Neural cell (in vitro differentiated cells): ENCODE data around the gene CPM. TPM values are rescaled to one million over a fixed set of nuclear protein-coding genes. Genes with fewer than 3 reads are reported as not detected.

ENCODE experiments used
- H2AFZ ChIP-seq: fragments of 200-600, 300-800 bp; sonication (generic), shearing (Covaris generic); 2 replicates; pipeline ENCODE4 v1.6.0; 2014; ENCODE audit warnings: low read depth, mild to moderate bottlenecking, antibody characterized with exemption, low read length, moderate library complexity
- H3F3A ChIP-seq: fragments of 200-600 bp; shearing (Covaris generic); 2 replicates; pipeline ENCODE4 v1.6.1; 2016; ENCODE audit warnings: mild to moderate bottlenecking, moderate library complexity, mixed read lengths, antibody characterized with exemption, low read length; ENCODE audit not compliant: insufficient read depth, poor library complexity, severe bottlenecking
- H3K27ac ChIP-seq: fragments of 200-600, 300-800 bp; sonication (generic), shearing (Covaris generic); 2 replicates; pipeline ENCODE4 v1.5.1; 2014; ENCODE audit warnings: mild to moderate bottlenecking, low read length, moderate library complexity
- H3K27me3 ChIP-seq: fragments of 300-800, 200-600 bp; sonication (generic), shearing (Covaris generic); 2 replicates; pipeline ENCODE4 v1.6.0; 2014; ENCODE audit warnings: mild to moderate bottlenecking, low read depth, low read length, moderate library complexity; ENCODE audit not compliant: insufficient read depth
- H3K36me3 ChIP-seq: fragments of 300-800, 200-600 bp; sonication (generic), shearing (Covaris generic); 2 replicates; pipeline ENCODE4 v1.5.1; 2014; ENCODE audit warnings: mild to moderate bottlenecking, antibody characterized with exemption, low read length, moderate library complexity; ENCODE audit not compliant: insufficient read depth
- H3K4me2 ChIP-seq: fragments of 300-800, 200-600 bp; sonication (generic), shearing (Covaris generic); 2 replicates; pipeline ENCODE4 v1.6.0; 2014; ENCODE audit warnings: mild to moderate bottlenecking, low read length
- H3K4me3 ChIP-seq: fragments of 300-800, 200-600 bp; sonication (generic), shearing (Covaris generic); 2 replicates; pipeline ENCODE4 v1.5.1; 2014; ENCODE audit warnings: mild to moderate bottlenecking, low read length, moderate library complexity
- H3K79me2 ChIP-seq: fragments of 200-600 bp; shearing (Covaris generic); replicated peaks from 2 replicates; pipeline ENCODE4 v1.6.0; 2014; ENCODE audit warnings: mild to moderate bottlenecking, low read length, moderate library complexity; ENCODE audit not compliant: insufficient read depth
- H3K9ac ChIP-seq: fragments of 300-800, 200-600 bp; sonication (generic), shearing (Covaris generic); 2 replicates; pipeline ENCODE4 v1.6.1; 2016; ENCODE audit warnings: mild to moderate bottlenecking, low read length, mixed read lengths
- H3K9me2 ChIP-seq: fragments of 200-600 bp; shearing (Covaris generic); 2 replicates; pipeline ENCODE4 v1.6.1; 2016; ENCODE audit warnings: mild to moderate bottlenecking, low read length, mixed read lengths; ENCODE audit not compliant: insufficient read depth
- H3K9me3 ChIP-seq: fragments of 200-600, 300-800 bp; sonication (generic), shearing (Covaris generic); 2 replicates; pipeline ENCODE4 v1.6.1; 2016; ENCODE audit warnings: mild to moderate bottlenecking, mixed run types, low read length, moderate library complexity, mixed read lengths
- H4K20me1 ChIP-seq: fragments of 200-600 bp; shearing (Covaris generic); 2 replicates; pipeline ENCODE4 v1.6.1; 2016; ENCODE audit warnings: mild to moderate bottlenecking, mixed run types; ENCODE audit not compliant: insufficient read depth
- CTCF ChIP-seq: fragments of 450-650 bp; IDR thresholded peaks from 2 replicates; pipeline ENCODE4 v1.5.1; 2014; ENCODE audit warnings: antibody characterized with exemption, mild to moderate bottlenecking, moderate library complexity; ENCODE audit not compliant: poor library complexity, severe bottlenecking
- EP300 ChIP-seq: fragments of 450-650 bp; conservative IDR thresholded peaks from 2 replicates; pipeline ENCODE4 v1.6.1; 2014; ENCODE audit warnings: antibody characterized with exemption, mild to moderate bottlenecking, moderate library complexity; ENCODE audit not compliant: poor library complexity, severe bottlenecking
- EZH2 ChIP-seq: fragments of 200-600, 300-800 bp; shearing (Covaris generic), sonication (generic); IDR thresholded peaks from 2 replicates; pipeline ENCODE4 v1.6.1; 2014; ENCODE audit warnings: antibody characterized with exemption, low read length, borderline replicate concordance, mild to moderate bottlenecking; ENCODE audit not compliant: insufficient read depth, poor library complexity, severe bottlenecking
- MXI1 ChIP-seq: fragments of 450-650 bp; conservative IDR thresholded peaks from 2 replicates; pipeline ENCODE4 v1.6.1; 2014; ENCODE audit warnings: antibody characterized with exemption, mild to moderate bottlenecking; ENCODE audit not compliant: poor library complexity, severe bottlenecking
- POLR2AphosphoS5 ChIP-seq: IDR thresholded peaks from 2 replicates; pipeline ENCODE4 v1.6.1; 2012
- RAD21 ChIP-seq: fragments of 450-650 bp; conservative IDR thresholded peaks from 2 replicates; pipeline ENCODE4 v1.6.1; 2014; ENCODE audit warnings: antibody characterized with exemption, mild to moderate bottlenecking, moderate library complexity
- REST ChIP-seq: IDR thresholded peaks from 2 replicates; pipeline ENCODE4 v1.6.1; 2012; ENCODE audit warnings: borderline replicate concordance
- SMC3 ChIP-seq: fragments of 450-650 bp; conservative IDR thresholded peaks from 2 replicates; pipeline ENCODE4 v1.6.1; 2014; ENCODE audit warnings: antibody characterized with exemption, mild to moderate bottlenecking, moderate library complexity; ENCODE audit not compliant: poor library complexity
- TAF1 ChIP-seq: IDR thresholded peaks from 2 replicates; pipeline ENCODE4 v1.6.1; 2012; ENCODE audit warnings: low read depth
- polyA plus RNA-seq: library from polyadenylated mRNA; depleted of rRNA; stranded (reverse); fragments of >200 nt; gene quantifications from 2 replicates; pipeline ENCODE4 v1.2.3, GENCODE V29; 2014

CPM gene
- polyA plus RNA-seq, 1 donor from 2014 or later = not detected

GRCh38 chr12:68831272-68831671, 101.7 kb downstream of the CPM start:
- Histone ChIP-seq H3K36me3 (no peaks in the 10 kb centered on the region), H4K20me1 (no peaks in the 10 kb centered on the region), H3K9ac (no peak overlapping the region), H3K4me3 (no peak overlapping the region), H2AFZ (no peak overlapping the region), H3K79me2 (no peaks in the 10 kb centered on the region), H3K4me2 (no peak overlapping the region), H3K9me3 (no peaks in the 10 kb centered on the region), H3K27ac (no peak overlapping the region), H3K9me2 (no peaks in the 10 kb centered on the region), H3K27me3 (no peaks in the 10 kb centered on the region), H3F3A (no peaks in the 10 kb centered on the region)
- TF ChIP-seq RAD21 (no peak), EP300 (no peak), TAF1 (no peak), CTCF (no peak), POLR2AphosphoS5 (no peak), EZH2 (no peak), REST (no peak), SMC3 (no peak)

GRCh38 chr12:68828672-68829068, 104.3 kb downstream of the CPM start:
- H3K9me2 ChIP-seq = no peaks in the 10 kb centered on the region
- H2AFZ ChIP-seq = no peak overlapping the region
- H3K36me3 ChIP-seq = peaks cover 4% of the 10 kb centered on the region
- no peaks in the 10 kb centered on the region for H3K79me2 ChIP-seq
- H3K4me2 ChIP-seq = no peak overlapping the region
- no peak for TF ChIP-seq MXI1
- no peak for TF ChIP-seq REST
- TF ChIP-seq CTCF = no peak
- TF ChIP-seq EZH2 = no peak
- no peak for TF ChIP-seq TAF1
- TF ChIP-seq SMC3 = no peak
- TF ChIP-seq RAD21 = no peak
- no peak for TF ChIP-seq POLR2AphosphoS5
- no peak for TF ChIP-seq EP300
- no peaks in the 10 kb centered on the region for H3F3A ChIP-seq
- H3K27me3 ChIP-seq = no peaks in the 10 kb centered on the region
- H3K9ac ChIP-seq = no peak overlapping the region
- no peak overlapping the region for H3K27ac ChIP-seq
- no peak overlapping the region for H3K4me3 ChIP-seq
- H4K20me1 ChIP-seq = no peaks in the 10 kb centered on the region
- no peaks in the 10 kb centered on the region for H3K9me3 ChIP-seq
